ENCODE measurements around the gene CENPS. TPM values are rescaled to one million over a fixed set of nuclear protein-coding genes. Genes with fewer than 3 reads are reported as not detected.

Gene CENPS
- total and polyA plus RNA-seq, 9 of the 15 experiments (the other 6 are each of a cell fraction or from before 2014, with no cell fraction given) = 10.2 to 36.0 (median 26.0) TPM

GRCh38 chr1:10398734-10399443 lies 31.3 kb upstream of the CENPS start, which contains the start of gene PGD (continued):
- TF ChIP-seq PHF8 (IDR thresholded peaks at IDR 0.05; ENCODE audit: borderline replicate concordance, low read length) (peak; percentile 92), STAG1 (CRISPR knock-in tag; IDR thresholded peaks at IDR 0.05; ENCODE audit: borderline replicate concordance) (no peak), DIDO1 (tag; IDR thresholded peaks at IDR 0.05; ENCODE audit: low read depth) (no peak), FOXP4 (CRISPR knock-in tag; IDR thresholded peaks at IDR 0.05; ENCODE audit: borderline replicate concordance) (peak; percentile 44; the same call in 1 of the 2 replicates), ETV6 (IDR thresholded peaks at IDR 0.05; ENCODE audit: borderline replicate concordance in 1 of 2, low read depth in 2 of 2, low read length in 1 of 2) (no peak; a peak in 1 of 4 replicates), ETV6 (CRISPR knock-in tag; IDR thresholded peaks at IDR 0.05; ENCODE audit: borderline replicate concordance) (no peak), PRDM10 (IDR thresholded peaks at IDR 0.05; ENCODE audit: partially characterized antibody) (peak; percentile 65), E2F8 (IDR thresholded peaks at IDR 0.05; ENCODE audit: low read depth, partially characterized antibody) (peak; percentile 43), KAT8 (IDR thresholded peaks at IDR 0.05; ENCODE audit: low read depth) (no peak), USF2 (CRISPR knock-in tag; IDR thresholded peaks at IDR 0.05) (no peak; the same call in 1 of the 2 replicates), NR1H2 (CRISPR knock-in tag; IDR thresholded peaks at IDR 0.05) (peak; percentile 59; the same call in 1 of the 2 replicates), ZBTB43 (CRISPR knock-in tag; IDR thresholded peaks at IDR 0.05) (no peak), SIX5 (IDR thresholded peaks at IDR 0.05; ENCODE audit: borderline replicate concordance in 1 of 2, insufficient read depth in 1 of 2, low read depth in 1 of 2, low read length in 2 of 2) (peak in 1 of 2 experiments; percentile 17; a peak in 1 of 4 replicates), MEF2D (tag; conservative IDR thresholded peaks at IDR 0.05; ENCODE audit: low read depth) (no peak), FIP1L1 (IDR thresholded peaks at IDR 0.05; ENCODE audit: low read depth, low read length, poor library complexity, severe bottlenecking) (peak; percentile 91)

Measured in K562 (cell line).